Sigmoid colon (tissue), 4 donors: ENCODE measurements around the gene CD80.

Source experiments
- EP300 ChIP-seq, 4 donors: sonication (generic); formaldehyde crosslinking; IDR thresholded peaks; one replicate each; pipeline ENCODE4 v1.6.1; 2017; ENCODE audit warnings: antibody characterized with exemption in 4 of 4
- POLR2A ChIP-seq, 2 donors: fragments of 450-650 bp; IDR thresholded peaks; one replicate each; pipeline ENCODE4 v1.6.1; 2016; ENCODE audit warnings: antibody characterized with exemption in 2 of 2, mild to moderate bottlenecking in 2 of 2, moderate library complexity in 2 of 2
- TF ChIP-seq, protein P1 (sequence below), 4 experiments: fragments of 450-650 bp in 3 of 4; fragments of 200-600 bp in 1 of 4; IDR thresholded peaks; one replicate each; pipeline ENCODE4 v1.5.1; 2016 to 2019; ENCODE audit warnings: antibody characterized with exemption in 4 of 4, mild to moderate bottlenecking in 3 of 4, moderate library complexity in 2 of 4

DNA sequence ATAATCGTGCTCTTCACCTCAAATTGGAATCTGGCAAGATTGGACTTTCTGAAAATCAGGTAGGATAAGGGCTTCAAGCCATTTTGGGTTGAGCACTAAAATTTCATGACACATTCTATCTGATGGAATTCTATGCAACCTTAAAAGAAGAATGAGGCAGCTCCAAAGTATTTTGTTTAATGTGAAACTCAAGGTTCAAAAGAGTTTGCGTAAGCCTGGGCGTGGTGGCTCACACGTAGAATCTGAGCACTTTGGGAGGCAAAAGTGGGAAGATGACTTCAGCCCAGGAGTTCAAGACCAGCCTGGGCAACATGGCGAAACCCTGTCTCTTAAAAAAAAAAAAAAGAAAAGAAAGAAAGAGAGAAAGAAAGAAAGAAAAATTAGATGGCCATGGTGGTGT is 34.7 kb upstream of the CD80 start:
- no peak for TF ChIP-seq POLR2A (IDR thresholded peaks at IDR 0.05)
- TF ChIP-seq, protein P1, sequence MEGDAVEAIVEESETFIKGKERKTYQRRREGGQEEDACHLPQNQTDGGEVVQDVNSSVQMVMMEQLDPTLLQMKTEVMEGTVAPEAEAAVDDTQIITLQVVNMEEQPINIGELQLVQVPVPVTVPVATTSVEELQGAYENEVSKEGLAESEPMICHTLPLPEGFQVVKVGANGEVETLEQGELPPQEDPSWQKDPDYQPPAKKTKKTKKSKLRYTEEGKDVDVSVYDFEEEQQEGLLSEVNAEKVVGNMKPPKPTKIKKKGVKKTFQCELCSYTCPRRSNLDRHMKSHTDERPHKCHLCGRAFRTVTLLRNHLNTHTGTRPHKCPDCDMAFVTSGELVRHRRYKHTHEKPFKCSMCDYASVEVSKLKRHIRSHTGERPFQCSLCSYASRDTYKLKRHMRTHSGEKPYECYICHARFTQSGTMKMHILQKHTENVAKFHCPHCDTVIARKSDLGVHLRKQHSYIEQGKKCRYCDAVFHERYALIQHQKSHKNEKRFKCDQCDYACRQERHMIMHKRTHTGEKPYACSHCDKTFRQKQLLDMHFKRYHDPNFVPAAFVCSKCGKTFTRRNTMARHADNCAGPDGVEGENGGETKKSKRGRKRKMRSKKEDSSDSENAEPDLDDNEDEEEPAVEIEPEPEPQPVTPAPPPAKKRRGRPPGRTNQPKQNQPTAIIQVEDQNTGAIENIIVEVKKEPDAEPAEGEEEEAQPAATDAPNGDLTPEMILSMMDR (IDR thresholded peaks at IDR 0.05) = no peak
- TF ChIP-seq EP300 (IDR thresholded peaks at IDR 0.05) = no peak
